Prostate gland (tissue), 2 donors: ENCODE measurements around the gene KRT32.

Source experiments
- POLR2A ChIP-seq: fragments of 450-650 bp; IDR thresholded peaks from one replicate; pipeline ENCODE4 v1.6.1; 2016; ENCODE audit warnings: antibody characterized with exemption, mild to moderate bottlenecking
- POLR2AphosphoS5 ChIP-seq: sonication (generic); formaldehyde crosslinking; IDR thresholded peaks from one replicate; pipeline ENCODE4 v1.6.1; 2017; ENCODE audit warnings: antibody characterized with exemption
- TF ChIP-seq, protein P1 (sequence below), 4 experiments: fragments of 200-600 bp in 2 of 4; fragments of 450-650 bp in 2 of 4; sonication (generic) in 2 of 4; IDR thresholded peaks; 1 replicate in 3 of 4; 2 replicates in 1 of 4; pipeline ENCODE4 v1.5.1; 2016 to 2019; ENCODE audit warnings: antibody characterized with exemption in 4 of 4, mild to moderate bottlenecking in 2 of 4, moderate library complexity in 2 of 4

DNA sequence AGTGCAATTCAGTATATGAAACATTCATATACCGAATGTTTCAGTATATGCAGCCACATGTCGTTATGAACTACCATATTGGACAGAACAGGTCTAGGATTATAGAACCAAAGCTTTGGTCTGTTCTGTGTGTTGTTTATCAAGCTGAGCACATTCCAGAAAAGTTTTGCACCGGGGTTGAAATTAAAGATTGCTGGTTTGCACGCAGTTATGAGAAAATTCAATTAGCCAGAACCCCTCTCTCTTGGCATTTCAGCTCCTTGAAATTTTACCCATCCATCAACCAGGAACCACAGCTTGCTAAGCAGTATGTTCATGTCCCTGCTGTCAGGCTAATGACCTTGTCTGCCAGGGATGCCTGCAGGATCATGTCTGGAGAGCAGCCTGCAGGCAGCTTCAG lies 9.5 kb downstream of the KRT32 start:
- TF ChIP-seq, protein P1, sequence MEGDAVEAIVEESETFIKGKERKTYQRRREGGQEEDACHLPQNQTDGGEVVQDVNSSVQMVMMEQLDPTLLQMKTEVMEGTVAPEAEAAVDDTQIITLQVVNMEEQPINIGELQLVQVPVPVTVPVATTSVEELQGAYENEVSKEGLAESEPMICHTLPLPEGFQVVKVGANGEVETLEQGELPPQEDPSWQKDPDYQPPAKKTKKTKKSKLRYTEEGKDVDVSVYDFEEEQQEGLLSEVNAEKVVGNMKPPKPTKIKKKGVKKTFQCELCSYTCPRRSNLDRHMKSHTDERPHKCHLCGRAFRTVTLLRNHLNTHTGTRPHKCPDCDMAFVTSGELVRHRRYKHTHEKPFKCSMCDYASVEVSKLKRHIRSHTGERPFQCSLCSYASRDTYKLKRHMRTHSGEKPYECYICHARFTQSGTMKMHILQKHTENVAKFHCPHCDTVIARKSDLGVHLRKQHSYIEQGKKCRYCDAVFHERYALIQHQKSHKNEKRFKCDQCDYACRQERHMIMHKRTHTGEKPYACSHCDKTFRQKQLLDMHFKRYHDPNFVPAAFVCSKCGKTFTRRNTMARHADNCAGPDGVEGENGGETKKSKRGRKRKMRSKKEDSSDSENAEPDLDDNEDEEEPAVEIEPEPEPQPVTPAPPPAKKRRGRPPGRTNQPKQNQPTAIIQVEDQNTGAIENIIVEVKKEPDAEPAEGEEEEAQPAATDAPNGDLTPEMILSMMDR (IDR thresholded peaks at IDR 0.05) = no peak
- TF ChIP-seq POLR2A (no peak), POLR2AphosphoS5 (no peak)
